SK-N-MC (cell line): ENCODE measurements around the gene GRIK4.
"Not testable (repeated sequence)": the region's sequence is repeated elsewhere in the genome, so short reads cannot be mapped to it uniquely, and the experiment has no call there.

Experiments used
- DNase-seq: peaks from one replicate; pipeline ENCODE4 v3.0.0-alpha.2; 2011; ENCODE audit warnings: low read depth, low spot score
- H3K27ac ChIP-seq: fragments of 200-600 bp; sonication (generic); 2 replicates; pipeline ENCODE4 v1.5.1; 2016; ENCODE audit warnings: mixed run types
- H3K36me3 ChIP-seq: fragments of 200-600 bp; sonication (generic); 2 replicates; pipeline ENCODE4 v1.6.1; 2017; ENCODE audit warnings: antibody characterized with exemption, low read length, mixed read lengths; ENCODE audit not compliant: insufficient read depth
- H3K4me3 ChIP-seq: fragments of 200-600 bp; sonication (generic); 2 replicates; pipeline ENCODE4 v1.5.1; 2016
- H3K9ac ChIP-seq: fragments of 200-600 bp; sonication (generic); 2 replicates; pipeline ENCODE4 v1.8.0; 2017; ENCODE audit warnings: mixed run types, mixed read lengths; ENCODE audit not compliant: insufficient read length
- H3K9me3 ChIP-seq: fragments of 200-600 bp; sonication (generic); 2 replicates; pipeline ENCODE4 v1.6.1; 2017; ENCODE audit warnings: low read depth, mild to moderate bottlenecking, antibody characterized with exemption, low read length, moderate library complexity, mixed read lengths
- EZH2 ChIP-seq: fragments of 200-600 bp; sonication (generic); IDR thresholded peaks from one replicate; pipeline ENCODE4 v1.6.1; 2017; ENCODE audit warnings: antibody characterized with exemption
- FOXP2 ChIP-seq: optimal IDR thresholded peaks from 2 replicates; pipeline ENCODE3; 2011; ENCODE audit warnings: mild to moderate bottlenecking, moderate library complexity; ENCODE audit not compliant: insufficient read depth; ENCODE audit errors: extremely low read length, control extremely low read depth
- POLR2AphosphoS5 ChIP-seq: IDR thresholded peaks from 2 replicates; pipeline ENCODE4 v1.6.1; 2012; ENCODE audit warnings: mild to moderate bottlenecking, low read depth, low read length, borderline replicate concordance

Gene GRIK4

DNA sequence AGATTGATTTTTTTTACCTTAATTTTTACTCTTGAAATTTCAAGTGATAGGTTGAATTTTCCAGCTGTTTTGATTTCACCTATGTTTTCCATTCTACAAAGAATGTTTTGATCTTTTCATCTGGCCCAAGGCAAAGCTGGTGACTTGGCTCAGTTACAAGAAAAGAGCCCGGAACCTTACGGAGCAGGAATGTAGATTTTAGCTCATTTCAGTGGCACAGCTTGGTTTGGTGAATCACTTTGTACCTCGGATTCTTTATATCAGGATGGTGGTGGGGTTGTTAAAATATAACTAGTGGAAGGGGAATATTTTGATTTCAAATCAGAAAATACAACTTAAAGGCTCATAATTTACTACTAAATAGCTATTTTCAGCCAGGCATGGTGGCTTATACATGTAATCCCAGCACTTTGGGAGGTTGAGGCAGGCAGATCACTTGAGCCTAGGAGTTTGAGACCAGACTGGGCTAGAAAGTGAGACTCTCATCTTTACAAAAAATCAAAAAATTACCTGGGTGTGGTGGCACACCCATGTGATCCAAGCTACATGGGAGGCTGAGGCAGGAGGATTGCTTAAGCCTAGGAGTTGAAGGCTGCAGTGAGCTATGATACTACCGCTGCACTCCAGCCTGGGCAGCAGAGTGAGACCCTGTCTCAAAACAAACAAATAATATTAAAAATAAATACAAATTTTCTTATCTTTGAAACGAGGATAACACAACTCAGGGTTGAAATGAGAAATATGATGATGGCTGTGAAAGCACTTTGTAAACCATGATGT lies 9.4 kb upstream of the GRIK4 start:
- Histone ChIP-seq H3K9ac (no peak overlapping the region), H3K4me3 (no peak overlapping the region), H3K27ac (no peak overlapping the region), H3K9me3 (no peaks in the 10 kb centered on the region), H3K36me3 (no peaks in the 10 kb centered on the region)
- TF ChIP-seq POLR2AphosphoS5 (no peak), EZH2 (no peak), FOXP2 (no peak)
- DNase-seq: no peak

DNA sequence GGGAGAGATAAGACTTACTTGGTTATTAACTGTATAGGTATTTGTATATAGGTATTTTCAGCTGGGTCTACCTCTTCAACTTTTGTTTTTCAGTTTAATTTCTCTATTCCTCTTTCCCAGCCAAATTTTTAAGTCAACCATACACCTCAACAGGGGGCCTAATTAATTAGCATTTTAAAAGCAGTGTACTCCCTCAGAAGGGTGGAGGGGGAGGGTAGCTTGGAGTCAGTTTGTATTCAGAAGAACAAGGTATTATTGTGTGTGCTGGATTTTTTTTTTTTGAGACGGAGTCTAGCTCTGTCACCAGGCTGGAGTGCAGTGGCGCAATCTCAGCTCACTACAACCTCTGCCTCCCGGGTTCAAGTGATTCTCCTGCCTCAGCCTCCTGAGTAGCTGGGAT lies 8.0 kb upstream of the GRIK4 start:
- not testable (repeated sequence) for H3K9me3 ChIP-seq, DNase-seq, H3K36me3 ChIP-seq, H3K9ac ChIP-seq, H3K27ac ChIP-seq, H3K4me3 ChIP-seq

DNA sequence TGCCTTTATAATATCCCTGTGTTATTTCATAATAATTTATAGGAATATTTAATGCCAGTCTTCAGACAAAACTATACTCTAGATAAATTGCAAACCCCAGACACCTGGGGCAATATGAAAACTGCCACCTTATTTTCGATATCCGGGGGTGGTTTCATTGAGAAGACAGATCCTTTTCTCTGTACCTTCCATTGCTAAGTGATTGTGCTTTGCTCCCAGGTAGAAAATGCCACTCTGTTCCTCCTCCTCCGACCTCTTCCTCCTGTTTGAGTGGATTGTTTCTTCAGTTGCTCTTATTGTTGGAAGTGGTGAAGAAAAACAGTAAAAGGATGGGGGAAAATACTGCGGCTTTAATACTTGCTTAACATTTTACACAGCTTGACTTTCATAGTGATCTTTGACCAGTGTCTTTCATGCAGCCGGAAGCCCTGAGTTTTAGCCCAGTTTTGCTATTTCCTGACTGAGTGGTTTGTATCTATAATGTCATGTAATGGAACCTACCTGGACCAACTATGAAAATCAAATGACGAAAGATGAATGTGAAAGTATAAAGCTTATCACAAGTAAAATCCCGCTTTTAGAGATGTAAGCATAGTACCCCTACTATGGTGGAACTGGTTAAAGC lies 5.6 kb upstream of the GRIK4 start:
- H3K27ac ChIP-seq: no peak overlapping the region
- no peaks in the 10 kb centered on the region for H3K9me3 ChIP-seq
- no peak overlapping the region for H3K9ac ChIP-seq
- TF ChIP-seq EZH2 (no peak), POLR2AphosphoS5 (no peak), FOXP2 (no peak)
- no peak overlapping the region for H3K4me3 ChIP-seq
- no peaks in the 10 kb centered on the region for H3K36me3 ChIP-seq
- DNase-seq: no peak

DNA sequence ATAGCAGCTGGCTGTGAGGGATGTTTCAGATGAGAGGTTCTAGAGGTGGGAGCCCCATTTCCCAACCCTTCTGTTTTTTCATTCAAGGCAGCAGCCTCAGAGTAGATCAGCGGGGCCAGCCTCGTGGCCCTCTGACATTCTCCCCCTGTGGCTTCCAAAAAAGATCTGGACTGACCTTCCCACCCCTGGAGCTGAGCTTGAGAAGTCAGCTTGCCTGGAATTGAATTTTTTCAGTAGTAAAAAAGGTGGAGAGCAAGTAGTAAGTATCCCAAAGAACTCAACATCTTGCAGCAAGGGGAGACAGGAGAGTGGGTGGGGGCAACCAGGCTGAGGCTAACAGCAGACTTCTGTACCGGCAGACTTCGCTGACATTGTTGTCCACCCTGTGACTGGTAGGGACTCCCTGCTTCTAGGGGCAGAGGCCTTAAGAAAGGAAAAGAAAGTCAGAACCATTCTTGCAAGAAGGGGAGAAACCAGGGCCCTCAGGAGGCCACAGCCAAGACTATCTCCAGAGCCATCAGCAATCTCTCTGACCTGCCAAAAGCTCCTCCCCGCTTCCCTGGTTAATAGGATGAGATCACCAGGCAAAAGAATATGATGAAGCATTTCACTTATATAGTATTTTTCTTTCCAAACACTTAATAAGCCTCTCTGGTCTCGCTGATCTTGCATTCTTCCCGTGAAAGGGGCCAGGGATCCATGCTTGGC lies 2.0 kb upstream of the GRIK4 start:
- no peaks in the 10 kb centered on the region for H3K9me3 ChIP-seq

DNA sequence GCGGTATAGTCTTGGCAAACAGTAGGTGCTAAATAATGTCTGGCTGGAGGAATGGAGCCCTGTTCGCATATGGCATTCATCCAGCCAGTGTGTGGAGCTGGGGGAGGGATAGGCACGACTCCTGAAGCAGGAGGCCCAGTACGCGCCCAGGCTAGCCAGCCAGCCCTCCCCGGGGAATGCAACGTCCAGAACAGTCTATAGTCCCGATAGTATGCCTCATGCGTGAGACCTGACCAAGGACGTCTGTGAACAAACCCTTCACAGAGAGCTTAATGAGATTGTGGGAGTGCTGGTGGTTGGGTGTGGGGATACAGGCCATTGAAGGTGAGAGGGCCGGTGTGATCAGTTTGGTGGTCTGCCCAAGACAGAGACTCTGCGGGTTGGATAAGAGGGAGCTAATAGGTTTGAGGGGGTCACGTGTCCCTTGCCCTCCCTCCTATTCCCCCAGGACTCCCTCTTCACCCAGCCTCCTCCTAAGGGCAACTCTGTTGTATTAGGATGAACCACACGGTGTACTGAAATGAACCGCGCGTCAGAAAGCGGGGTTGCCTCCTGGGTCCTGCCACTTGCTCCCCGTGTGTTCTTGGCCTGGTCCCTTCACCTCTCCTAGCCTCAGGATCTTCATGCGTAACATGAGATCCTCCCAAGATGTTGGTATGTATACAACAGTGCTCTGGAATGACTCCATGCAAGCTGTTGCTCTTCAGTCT lies 987 bp upstream of the GRIK4 start:
- H3K4me3 ChIP-seq: no peak overlapping the region; the same call in 1 of the 2 replicates
- no peak overlapping the region for H3K27ac ChIP-seq
- no peak for DNase-seq

More for the DNA sequence above, 2.0 kb upstream of the GRIK4 start:
- Histone ChIP-seq H3K9ac (no peak overlapping the region), H3K4me3 (no peak overlapping the region), H3K27ac (no peak overlapping the region), H3K36me3 (no peaks in the 10 kb centered on the region)
- TF ChIP-seq POLR2AphosphoS5: no peak
- TF ChIP-seq FOXP2: no peak
- DNase-seq: no peak

DNA sequence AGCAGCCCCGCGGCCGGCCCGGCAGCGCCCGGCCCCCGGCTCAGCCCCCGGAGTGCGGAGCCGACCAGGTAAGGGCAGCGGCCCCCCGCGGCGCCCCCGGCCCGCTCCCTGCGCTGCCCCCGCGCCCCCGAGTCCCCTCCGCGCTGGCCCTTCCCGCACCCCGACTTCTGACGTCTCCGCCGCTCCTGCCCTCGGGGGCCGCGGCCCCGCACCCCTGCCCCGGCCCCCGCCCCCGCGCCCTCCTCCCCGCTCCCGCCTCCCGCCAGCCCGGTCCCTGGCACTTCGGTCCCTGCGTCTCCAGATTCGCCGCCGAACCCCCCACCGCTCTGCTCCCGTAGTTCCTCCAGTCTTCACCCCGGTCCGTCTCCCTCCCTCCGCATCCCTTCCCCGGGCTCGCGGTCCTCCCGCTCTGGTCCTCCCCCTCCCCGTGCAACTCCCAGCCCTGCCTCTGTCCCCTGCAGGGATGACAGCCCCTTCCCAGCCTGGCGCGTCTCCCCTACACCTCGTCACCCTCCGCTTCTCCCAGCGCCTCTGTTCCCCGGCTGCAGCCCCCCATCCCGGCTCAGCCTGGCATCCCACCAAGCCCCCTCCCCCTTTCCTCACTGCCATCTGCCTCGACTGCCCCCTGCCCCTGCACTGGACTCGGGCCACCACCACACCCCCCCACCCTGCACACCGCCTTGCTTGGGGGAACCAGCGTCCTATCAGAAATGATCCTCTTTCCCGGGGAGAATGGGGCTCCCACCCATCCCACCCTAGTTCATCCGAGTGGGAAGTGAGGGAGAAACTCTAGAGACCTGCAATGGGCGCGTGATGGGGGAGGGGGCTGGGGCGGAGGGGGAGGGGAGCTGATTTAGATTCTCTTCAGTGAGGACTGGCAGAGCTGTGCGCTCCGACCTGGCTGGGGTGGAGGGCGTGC lies 531 bp downstream of the GRIK4 start:
- H3K9me3 ChIP-seq: no peaks in the 10 kb centered on the region
- H3K9ac ChIP-seq: no peak overlapping the region
- H3K36me3 ChIP-seq: no peaks in the 10 kb centered on the region
- no peak overlapping the region for H3K4me3 ChIP-seq
- no peak overlapping the region for H3K27ac ChIP-seq
- no peak for TF ChIP-seq FOXP2
- TF ChIP-seq EZH2: no peak
- TF ChIP-seq POLR2AphosphoS5: no peak
- DNase-seq: no peak

More for the DNA sequence above, 987 bp upstream of the GRIK4 start:
- TF ChIP-seq FOXP2: no peak
- Histone ChIP-seq H3K36me3 (no peaks in the 10 kb centered on the region), H3K9me3 (no peaks in the 10 kb centered on the region), H3K9ac (no peak overlapping the region)

DNA sequence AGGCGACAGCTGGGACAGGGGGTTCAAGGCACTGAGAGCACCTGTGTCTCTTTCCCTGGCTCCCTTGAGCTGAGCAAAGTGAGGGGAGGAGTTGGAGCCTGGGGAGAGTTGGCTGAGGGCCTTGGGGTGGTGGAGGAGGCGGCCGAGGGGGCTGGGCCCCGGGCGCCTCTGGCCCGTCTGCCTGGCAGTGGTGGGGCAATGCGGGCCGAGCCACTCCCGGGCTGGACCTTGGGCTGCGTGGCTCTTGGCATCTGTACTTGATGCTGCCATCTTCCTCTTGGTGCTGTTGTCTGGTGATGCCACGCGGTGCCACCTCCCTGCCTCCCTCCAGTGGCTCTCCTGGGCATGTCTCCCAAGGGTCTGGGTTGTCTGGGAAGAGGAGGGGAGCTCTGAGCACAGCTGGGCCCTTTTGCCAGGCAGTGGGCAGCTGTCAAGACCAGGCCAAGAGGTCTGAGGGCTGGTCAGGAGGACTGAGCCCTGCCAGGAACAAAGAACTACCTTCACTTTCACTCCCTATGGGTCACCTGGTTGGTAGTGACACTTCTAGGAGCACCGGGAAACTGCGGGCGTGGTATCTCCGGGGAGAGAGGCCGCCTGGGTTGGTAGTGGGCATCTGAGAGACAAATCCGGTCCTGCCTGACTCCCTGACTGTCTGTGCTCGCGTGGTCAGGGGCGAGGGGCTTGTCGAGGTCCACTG lies 1.3 kb downstream of the GRIK4 start:
- H3K27ac ChIP-seq: no peak overlapping the region
- no peak overlapping the region for H3K4me3 ChIP-seq
- TF ChIP-seq EZH2 (no peak), POLR2AphosphoS5 (no peak), FOXP2 (no peak)
- no peak for DNase-seq
- no peaks in the 10 kb centered on the region for H3K36me3 ChIP-seq
- H3K9ac ChIP-seq: no peak overlapping the region
- H3K9me3 ChIP-seq: no peaks in the 10 kb centered on the region
